SW480 (cell line): ENCODE data around the gene COPRS.
"Not testable (repeated sequence)": the region's sequence is repeated elsewhere in the genome, so short reads cannot be mapped to it uniquely, and the experiment has no call there.

ENCODE experiments used
- DNase-seq: peaks from one replicate; pipeline ENCODE4 v3.0.0-alpha.2; 2016; ENCODE audit warnings: low spot score

The COPRS gene

DNA sequence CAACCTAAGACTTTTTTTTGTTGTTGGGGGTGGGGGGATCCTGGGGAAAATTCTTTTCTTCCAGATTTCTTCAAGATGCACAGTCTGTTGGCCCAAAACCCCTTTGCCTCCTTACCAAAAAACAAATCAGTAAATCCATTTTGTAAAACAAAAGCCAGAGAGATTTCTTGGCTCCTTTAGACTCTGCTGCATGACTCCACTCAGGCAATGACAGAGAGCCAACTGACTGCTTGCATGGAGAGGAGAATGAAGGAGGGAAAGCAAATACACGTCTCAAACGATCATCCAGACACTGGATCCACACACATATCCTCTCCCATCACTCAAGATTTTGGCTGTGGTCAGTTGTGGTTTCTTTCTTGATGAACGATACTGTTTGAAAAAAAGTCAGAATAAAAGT lies 13.8 kb downstream of the COPRS start:
- no peak for DNase-seq

DNA sequence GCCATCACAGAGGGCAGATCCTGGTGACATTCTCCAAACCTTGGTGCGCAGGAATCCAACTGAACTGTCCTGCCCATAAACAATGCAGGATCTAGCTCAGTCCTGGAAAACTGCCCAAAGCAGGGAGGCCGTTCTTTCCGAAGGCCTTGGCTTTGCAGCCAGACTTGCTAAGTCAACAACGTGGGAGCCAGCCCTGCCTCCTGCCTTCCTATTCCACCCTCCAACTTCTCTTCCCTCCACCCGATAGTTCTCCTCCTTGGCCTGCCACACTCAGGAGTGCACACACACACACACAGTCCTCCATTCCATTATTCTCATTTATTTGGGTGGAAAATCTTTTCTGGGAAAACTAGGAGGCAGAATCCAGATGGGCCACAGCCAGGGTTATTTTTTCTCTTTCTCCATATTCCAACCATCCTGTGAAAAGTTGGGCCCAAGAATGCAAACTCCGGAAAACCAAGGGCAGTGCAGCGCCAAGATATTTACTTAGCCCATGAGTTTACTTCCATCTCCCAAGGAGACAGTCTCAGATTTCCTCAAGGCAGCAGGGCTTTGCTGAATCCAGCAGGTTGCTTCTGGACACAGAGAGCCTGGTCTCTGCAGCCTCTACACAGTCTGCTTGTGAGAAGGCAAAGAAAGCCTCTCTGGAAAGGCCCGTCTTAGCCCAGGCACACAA lies 15.8 kb downstream of the COPRS start:
- DNase-seq = no peak

DNA sequence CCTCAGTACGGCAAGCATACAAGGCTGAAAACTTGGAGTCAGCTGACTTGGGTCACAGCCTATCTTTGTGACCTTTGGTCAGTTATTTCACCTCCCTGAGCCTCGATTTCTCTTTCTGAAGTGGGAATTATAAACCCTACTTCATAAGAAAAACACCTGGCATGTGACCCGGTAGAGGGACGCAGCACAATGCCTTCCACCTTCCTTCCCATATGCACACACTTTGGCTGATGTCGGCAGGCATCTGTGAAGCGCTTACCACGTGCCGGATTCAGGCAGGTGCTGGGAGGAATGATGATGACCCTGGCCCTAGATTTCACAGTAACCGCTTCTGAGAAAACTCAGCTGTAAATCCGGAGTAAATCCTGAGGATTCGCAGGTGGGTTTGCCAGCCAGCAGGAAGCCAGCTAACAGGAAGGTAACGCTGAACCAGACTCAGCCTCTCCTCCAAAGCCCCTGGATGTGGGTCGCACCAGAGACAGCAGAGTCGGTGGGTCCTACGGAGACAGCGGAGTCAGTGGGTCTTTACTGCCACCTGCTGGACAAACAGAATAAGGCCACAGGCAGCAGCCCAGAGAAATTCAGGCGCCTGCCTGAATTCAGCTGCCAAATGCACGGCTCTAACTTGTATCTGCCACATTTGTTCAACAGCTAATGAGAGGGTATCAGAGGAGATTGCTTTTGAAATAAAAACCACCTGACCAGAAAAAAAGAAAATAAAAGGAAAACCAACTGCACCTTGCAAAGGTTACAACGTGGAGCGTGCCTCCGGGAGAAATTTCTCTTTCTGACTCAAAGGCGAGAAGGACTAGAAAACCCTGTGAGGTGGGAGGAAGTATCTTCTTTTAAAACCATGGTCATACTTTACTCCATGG lies 16.6 kb downstream of the COPRS start:
- DNase-seq = peak; percentile 61

DNA sequence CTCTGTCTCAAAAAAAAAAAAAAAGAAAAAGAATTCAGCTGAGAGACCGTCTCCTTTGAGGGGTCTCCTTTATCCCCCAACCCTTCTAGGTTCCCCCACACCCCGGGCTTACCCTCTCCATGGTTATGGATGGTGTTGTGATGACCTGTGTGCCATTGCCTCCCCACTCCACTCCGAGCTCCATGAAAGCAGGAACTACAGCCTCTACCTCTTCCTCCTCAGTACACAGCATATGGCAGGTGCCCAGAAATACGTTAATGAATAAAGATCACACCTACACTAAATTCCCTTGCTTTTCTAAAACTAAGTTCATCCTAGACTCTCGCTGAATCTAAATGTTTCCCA lies 17.2 kb downstream of the COPRS start:
- DNase-seq = no peak

DNA sequence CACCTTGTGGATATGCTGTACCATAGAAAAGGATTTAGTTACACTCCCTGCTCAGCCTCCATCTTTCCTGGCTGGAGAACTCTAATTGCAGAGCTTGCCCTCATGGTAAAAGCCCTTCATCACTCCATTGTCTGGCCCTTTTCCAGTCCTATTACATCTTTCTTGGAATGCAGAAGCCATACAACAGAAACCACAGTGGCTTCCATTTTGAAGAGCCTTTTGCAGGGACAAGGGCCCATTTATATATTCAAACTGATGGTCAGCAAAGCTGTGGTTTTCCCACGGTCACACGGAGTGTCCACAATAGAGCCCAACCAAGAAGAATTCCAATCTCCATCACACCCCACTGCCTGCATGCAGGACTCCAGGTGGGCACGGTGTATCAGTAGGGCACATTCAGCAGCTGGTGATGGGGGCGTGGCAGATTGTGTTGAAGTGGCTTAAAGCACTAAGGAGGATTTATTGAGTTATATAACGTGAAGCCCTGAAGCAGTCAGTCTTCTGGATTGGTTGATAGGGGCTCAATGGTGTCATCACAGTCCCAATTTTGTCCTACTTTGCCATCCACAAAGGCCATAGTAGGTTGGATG lies 20.3 kb downstream of the COPRS start:
- DNase-seq = no peak

DNA sequence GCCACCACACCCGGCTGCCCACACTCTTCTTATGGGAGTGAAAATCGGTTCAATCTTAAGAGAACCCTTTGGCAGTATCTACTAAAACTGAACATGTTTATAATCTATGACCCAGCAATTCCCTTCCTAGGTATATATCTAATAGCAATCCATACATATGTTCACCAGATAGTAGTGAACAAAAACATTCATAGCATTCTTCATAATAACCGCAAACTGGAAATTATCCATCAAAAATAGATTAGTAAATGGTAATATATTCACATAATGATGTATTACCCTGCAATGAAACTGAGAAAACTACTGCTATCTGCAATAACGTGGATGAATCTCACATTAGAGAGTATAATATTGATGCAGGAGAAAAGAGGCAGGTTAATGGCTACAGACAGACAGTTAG lies 23.1 kb downstream of the COPRS start:
- DNase-seq = no peak

DNA sequence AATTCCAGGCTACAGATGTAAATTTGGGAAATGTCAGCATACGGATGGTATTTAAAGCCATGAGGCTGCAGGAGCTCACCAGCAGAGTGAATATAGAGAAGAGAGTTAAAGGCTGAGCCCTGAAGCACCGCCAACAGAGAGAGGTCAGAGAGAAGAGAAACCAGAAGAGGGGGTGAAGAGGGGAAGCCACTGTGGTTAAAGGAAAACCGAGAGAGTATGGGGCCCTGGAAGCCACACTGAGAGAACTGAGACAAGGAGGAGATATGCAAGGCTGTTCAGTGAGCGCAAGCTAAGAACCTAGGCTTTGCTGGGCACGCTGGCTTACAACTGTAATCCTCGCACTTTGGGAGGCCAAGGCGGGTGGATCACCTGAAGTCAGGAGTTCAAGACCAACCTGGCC lies 24.6 kb downstream of the COPRS start:
- no peak for DNase-seq

DNA sequence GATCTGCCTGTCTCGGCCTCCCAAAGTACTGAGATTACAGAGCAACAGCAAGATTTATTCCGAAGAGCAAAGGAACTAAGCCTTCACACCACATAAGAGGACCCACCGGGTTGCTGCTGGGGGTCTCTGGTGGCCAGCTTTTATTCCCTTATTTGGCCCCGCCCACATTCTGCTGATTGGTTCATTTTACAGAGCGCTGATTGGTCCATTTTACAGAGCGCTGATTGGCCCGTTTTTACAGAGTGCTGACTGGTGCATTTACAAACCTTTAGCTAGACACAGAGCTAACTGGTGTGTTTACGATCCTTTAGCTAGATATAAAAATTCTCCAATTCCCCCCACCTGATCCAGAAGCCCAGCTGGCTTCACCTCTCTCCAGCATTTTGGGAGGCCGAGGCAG lies 26.3 kb downstream of the COPRS start:
- DNase-seq = no peak

DNA sequence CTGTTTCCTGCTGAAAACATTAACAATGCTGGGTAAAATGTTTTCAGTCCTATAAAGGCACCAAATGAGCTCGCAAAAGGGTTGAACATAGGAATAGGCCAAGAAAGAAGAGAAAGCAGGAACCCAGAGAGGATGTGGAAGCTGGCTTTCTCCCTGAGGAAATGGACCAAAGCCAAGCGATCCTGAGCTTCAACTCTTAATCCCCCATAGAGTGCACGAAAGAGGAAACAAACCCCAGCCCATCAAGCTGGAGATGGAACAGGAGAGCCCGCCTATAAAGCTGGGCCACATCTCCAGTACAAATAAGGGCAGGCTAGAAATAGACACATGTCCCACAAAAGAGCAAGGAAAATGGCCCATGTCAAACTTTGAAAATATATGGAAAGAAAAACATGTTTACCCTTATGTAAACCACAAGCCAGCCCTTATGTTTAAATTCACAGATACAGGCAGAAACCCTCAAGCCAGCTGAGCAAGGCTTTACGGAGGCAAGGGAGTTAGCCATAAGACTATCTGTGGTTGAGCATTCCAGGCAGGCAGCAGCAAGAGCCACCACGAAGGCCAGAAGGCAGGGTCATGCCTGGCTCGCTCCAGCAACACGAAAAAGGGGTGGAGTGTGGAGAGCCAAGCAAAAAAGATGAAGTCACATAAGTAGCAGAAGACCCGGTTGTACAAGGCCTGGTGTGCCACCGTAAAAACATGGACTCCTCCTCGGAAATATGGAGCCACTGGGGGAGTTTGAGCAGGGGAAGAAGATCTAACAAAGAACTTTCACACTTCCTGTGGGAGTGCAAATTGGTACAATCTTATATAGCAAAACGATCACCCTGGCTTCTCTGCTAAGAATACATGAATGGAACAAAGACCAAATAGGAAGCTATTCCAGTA lies 27.8 kb downstream of the COPRS start:
- DNase-seq = no peak

DNA sequence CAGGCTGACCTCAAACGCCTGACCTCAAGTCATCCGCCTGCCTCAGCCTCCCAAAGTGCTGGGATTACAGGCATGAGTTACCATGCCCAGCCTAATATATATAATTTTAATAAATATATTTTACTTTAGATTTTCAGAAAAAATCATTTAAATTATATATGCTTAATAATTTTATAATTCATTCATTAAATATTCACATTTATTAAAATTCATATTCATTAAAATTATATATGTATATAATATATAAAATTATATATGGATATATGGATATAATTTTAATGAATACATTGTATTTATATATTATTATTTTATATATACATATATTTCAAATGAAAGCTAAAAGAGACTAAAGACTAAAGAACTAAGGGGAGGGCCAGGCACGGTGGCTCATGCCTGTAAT lies 29.4 kb downstream of the COPRS start:
- DNase-seq = no peak

DNA sequence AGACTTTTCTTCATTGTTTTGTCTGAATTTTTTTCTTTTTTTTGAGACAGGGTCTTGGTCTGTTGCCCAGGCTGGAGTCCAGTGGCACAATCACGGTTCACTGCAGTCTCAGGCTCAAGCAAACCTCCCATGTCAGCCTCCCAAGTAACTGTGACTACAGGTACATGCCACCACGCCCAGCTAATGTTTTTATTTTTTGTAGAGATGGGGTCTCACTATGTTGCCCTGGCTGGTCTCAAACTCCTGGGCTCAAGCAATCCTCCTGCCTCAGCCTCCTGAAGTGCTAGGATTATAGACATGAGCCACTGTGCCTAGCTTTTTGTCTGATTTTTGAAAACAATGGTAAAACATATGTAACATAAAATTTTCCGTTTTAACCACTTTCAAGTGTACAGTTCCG lies 30.1 kb downstream of the COPRS start:
- DNase-seq = not testable (repeated sequence)

DNA sequence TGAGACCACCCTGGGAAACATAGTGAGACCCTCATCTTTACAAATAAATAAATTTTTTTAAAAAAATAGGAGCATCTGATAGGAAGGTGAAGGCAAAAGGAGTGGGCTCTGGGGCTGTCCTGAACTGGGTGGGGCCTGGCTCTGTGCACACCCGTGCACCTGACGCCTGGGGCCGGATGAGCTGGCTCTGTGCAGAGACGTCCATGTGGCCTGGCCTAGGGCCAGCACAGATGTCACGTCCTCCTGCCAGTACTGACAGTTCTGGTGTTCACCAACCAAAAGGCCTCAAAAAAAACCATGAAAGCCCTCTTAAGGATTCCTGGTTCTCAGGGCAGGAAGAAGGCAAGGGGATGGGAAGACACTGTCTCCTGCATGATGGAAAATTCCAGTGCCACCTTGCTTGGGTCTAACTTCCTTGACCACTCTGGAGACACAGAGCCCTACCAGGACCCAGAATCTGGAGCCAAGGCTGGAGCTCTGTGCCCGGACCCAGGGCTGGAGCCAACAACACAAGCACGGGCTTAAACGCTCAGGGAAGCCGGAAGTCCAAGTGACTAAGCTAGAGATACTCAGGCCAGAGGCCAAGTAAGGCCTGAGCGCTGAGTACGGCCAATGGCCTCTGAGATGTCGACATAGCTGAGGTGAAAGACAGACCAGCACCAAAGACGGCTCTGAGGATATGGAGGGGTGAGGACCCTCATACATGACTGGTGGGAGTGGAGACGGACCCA lies 32.9 kb downstream of the COPRS start:
- no peak for DNase-seq

DNA sequence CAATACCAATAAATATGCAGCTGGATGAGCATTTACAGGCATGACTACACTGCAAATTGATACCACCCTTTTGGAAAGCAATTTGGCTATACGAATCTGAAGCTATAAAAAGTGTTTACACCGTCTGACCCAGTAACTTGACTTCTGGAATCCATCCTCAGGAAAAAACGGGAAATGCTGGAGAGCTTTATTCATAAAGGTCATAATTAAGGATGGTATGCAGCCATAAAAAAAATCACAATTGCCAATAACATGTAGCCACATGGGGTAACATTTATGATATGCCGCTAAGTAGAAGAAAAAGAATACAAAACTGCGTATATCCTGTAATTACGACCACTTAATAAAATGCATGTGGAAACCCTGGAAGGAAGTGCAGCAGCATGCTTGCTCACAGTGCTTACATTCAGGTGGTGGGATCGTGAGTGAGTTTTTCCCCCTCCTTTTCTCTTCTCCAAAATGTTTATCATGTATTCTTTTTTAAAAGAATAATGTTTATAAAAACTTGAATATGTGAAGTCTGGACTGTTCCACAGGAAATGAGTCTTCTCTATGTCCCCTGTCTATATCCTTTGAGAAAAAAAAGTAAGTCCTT lies 34.2 kb downstream of the COPRS start:
- no peak for DNase-seq

DNA sequence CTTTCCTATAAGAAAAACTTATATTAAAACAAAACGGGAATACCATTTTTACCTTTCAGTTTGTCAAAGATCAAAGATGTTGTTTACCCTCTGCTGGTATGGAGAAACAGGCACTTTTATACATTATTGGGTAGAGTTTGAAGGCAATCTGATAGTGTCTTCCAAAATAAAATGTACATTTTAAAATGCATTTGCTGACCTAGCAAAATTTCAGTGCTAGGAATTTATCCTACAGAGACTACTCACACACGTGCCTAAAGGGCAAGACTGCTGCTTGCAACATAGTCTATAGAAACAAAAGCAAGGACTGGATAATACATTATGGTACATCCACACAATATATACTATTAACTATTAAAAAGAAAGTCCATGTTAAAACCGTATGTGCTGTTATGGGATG lies 36.0 kb downstream of the COPRS start:
- no peak for DNase-seq

DNA sequence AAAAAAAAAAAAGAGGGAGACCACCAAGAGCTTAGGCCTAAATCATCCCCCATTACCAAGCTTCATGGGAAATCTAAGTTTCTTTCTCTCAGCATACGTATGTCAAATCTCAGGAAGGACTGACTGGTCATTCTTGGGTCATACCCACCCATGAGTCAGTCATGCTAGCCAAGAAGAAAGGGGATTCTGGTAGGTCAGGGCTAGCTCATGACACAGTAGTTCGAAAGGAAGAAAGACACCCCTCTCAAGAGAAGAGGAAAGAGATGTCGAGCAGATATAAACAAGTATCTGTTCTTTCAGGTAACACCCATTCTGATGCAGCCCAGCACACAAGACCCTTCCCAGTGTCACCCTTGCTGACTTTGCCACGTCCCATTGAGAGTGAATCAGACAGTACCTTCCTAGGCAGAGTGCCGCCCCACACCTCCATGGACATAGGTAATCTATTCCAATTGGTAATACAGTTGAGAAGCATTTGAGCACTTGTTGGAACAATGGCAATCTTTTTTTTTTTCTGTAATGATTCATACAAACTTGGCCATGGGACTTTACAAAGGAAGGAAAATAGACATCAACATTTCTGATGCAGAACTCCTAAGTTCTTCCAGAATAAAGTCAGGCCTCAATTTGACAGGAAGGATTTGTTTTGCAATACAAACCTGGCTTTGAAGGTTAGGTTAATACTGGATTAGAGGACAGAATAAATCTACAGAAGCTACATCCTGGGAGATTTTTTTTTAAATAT lies 38.2 kb downstream of the COPRS start:
- no peak for DNase-seq

DNA sequence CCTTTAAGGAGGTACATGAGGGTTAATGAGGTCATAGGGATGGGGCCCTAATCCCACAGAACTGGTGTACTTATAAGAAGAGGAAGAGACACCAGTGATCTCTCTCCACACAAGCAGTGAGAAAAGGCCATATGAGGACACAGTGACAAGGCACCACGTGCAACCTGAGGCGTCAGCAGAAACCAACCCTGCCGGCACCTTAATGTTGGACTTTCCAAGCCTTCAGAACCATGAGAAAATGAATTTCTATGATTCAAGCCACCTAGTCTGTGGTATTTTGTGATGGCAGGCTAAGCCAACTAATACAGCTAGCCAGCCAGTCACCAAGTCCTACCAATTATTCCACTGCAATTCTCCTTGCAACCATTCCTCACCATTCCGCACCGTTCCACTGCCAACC lies 39.5 kb downstream of the COPRS start:
- no peak for DNase-seq

DNA sequence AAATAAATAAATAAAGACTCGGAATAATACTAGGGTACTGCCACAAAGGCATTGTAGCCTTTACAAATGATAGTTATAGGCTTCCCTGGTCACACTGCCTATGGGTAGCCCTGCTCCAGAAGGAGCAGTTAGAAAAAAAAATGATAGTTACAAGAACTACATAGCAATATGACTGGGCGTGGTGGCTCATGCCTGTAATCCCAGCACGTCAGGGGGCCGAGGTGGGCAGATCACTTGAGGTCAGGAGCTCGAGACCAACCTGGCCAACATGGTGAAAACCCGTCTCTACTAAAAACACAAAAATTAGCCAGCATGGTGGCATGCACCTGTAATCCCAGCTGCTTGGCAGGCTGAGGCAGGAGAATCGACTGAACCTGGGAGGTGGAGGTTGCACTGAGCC lies 40.2 kb downstream of the COPRS start:
- not testable (repeated sequence) for DNase-seq

DNA sequence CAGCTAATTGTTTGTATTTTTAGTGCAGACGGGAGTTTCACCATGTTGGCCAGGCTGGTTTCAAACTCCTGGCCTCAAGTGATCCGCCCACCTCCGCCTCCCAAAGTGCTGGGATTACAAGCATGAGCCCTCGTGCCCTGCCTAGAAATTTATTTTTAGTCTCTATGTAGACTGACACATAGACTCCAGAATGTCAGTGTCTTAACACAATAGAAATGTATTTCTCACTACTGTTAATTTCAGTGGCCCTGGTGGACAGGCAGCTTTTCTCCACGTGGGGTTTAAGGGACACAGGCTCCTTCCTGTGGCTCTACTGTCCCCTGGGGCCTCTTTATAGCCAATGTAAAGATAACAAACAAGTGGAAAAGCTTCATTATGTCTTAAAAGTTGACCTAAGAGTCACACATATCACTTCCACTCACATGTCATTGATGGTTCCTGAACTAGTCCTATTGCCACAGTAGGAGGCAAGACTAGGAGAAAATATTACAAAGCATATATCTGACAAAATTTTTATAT lies 43.8 kb downstream of the COPRS start:
- DNase-seq = no peak

DNA sequence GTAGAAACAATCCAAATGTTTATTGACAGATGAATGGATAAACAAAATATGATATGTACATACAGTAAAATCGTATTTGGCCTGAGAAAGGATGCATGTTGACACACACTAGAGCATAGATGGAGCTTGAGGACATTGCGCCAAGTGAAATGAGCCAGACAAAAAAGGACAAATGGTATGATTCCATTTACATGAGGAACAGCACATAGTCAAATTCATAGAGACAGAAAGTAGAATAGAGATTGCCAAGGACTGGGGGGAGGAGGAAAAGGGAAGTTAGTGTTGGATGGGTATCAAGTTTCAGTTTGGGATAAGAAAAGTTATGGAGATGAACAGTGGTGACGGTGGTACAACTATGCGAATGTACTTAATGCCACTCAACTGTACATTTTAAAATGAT lies 47.9 kb downstream of the COPRS start:
- no peak for DNase-seq

DNA sequence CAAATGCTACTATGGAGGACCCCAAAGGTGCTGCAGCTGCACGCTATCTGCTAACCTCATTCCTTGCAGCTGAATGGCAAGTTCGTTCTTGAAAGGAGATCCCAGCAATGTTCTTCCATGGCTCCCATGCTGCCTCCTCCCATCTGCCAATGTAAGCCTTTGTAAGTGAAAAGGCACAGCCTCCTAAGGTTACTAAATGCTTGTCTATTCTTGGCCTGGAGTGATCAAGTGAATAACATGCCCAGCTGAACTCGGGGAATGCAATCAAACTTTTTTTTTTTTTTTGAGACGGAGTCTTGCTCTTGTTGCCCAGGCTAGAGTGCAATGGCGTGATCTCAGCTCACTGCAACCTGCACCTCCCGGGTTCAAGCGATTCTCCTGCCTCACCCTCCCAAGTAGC lies 49.2 kb downstream of the COPRS start:
- not testable (repeated sequence) for DNase-seq
